Activated T-cell treated with anti-CD3 and anti-CD28 coated beads, Interleukin-2, amount 50 U/mL, for 4 hours (primary cell): ENCODE results near the gene TIMM50. TPM values are rescaled to one million over a fixed set of nuclear protein-coding genes. Genes with fewer than 3 reads are reported as not detected.
"Not testable (repeated sequence)": the region's sequence is repeated elsewhere in the genome, so short reads cannot be mapped to it uniquely, and the experiment has no call there.

Experiments used
- ATAC-seq, 2 donors: fragments of 200-7000 bp; cut with Tn5 transposase; one replicate each; pipeline ENCODE4 v1.10.0; 2021
- DNase-seq: peaks from one replicate; pipeline ENCODE4 v3.0.0-alpha.2; 2020
- H3K27me3 Mint-ChIP-seq: one replicate; pipeline ENCODE4 v1.8.0; 2021; ENCODE audit warnings: low read depth, mixed read lengths
- H3K36me3 Mint-ChIP-seq: one replicate; pipeline ENCODE4 v1.8.0; 2022; ENCODE audit warnings: mixed read lengths; ENCODE audit not compliant: insufficient read depth
- H3K4me1 Mint-ChIP-seq: one replicate; pipeline ENCODE4 v1.8.0; 2021; ENCODE audit warnings: low read depth, mixed read lengths
- H3K4me3 Mint-ChIP-seq: one replicate; pipeline ENCODE4 v1.8.0; 2021; ENCODE audit warnings: mild to moderate bottlenecking, moderate library complexity, mixed read lengths
- H3K9me3 Mint-ChIP-seq: one replicate; pipeline ENCODE4 v1.8.0; 2021; ENCODE audit warnings: mixed read lengths
- total RNA-seq, 3 donors: library from RNA; stranded (reverse); gene quantifications; one replicate each; pipeline ENCODE4 v1.2.1, GENCODE V29; 2021

Gene TIMM50
- total RNA-seq, 3 donors from 2014 or later: 192 to 211 (median 195) TPM

GRCh38 chr19:39479319-39479801, 1.3 kb upstream of the TIMM50 start:
- H3K36me3 Mint-ChIP-seq: peaks cover 17% of the 10 kb centered on the region
- not testable (repeated sequence) for H3K9me3 Mint-ChIP-seq, DNase-seq, ATAC-seq, H3K27me3 Mint-ChIP-seq
- H3K4me3 Mint-ChIP-seq: peak overlapping the region; percentile 89
- peaks cover 24% of the 10 kb centered on the region for H3K4me1 Mint-ChIP-seq

DNA sequence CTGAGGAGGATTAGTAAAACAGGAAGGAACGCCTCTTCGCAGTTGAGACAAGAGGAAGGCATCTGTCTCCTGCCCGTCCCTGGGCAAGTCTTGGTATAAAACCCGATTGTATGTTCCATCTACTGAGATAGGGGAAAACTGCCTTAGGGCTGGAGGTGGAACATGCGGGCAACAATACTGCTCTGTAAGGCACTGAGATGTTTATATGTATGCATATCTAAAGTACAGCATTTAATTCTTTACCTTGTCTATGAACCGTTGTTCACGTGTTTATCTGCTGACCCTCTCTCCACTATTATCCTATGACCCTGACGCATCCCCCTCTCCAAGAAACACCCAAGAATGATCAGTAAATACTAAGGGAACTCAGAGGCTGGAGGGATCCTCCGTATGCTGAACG, 722 bp upstream of the TIMM50 start:
- no peak for ATAC-seq
- peaks cover 24% of the 10 kb centered on the region for H3K4me1 Mint-ChIP-seq
- no peaks in the 10 kb centered on the region for H3K9me3 Mint-ChIP-seq

GRCh38 chr19:39481229-39481545, 549 bp downstream of the TIMM50 start:
- no peak for ATAC-seq
- Mint-ChIP-seq H3K4me1 (peaks cover 24% of the 10 kb centered on the region), H3K27me3 (no peaks in the 10 kb centered on the region), H3K9me3 (no peaks in the 10 kb centered on the region), H3K36me3 (peaks cover 9% of the 10 kb centered on the region), H3K4me3 (peak overlapping the region; percentile 89)
- no peak for DNase-seq

More for the DNA sequence above, 722 bp upstream of the TIMM50 start:
- Mint-ChIP-seq H3K27me3 (no peaks in the 10 kb centered on the region), H3K36me3 (peaks cover 11% of the 10 kb centered on the region), H3K4me3 (peak overlapping the region; percentile 89)
- no peak for DNase-seq

- DNase-seq (no peak), ATAC-seq (no peak)
- Mint-ChIP-seq H3K36me3 (peaks cover 10% of the 10 kb centered on the region), H3K9me3 (no peaks in the 10 kb centered on the region), H3K4me1 (peaks cover 25% of the 10 kb centered on the region), H3K4me3 (peak overlapping the region; percentile 89), H3K27me3 (no peaks in the 10 kb centered on the region)
Observed at GRCh38 chr19:39481676-39482075, 1.0 kb downstream of the TIMM50 start.

DNA sequence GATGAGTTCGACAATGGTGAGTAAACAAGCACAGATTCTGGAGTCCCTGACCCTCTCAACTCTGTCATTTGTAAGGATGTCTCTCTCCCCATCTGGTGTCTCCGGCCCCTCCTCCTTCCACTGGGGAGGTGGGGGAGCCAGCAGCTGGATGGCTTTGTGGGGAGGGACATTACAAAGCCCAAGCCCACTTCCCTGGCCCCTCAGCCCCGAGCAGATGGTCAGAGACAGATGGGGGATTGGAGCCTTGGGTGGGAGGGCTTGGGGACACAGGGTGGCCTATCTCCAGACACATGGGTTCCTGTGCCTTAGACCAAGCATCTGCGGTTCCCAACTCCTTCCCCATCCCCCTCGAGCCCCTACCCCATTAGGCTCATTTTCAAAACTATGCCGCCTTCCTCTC, 2.5 kb downstream of the TIMM50 start:
- Mint-ChIP-seq H3K36me3 (peaks cover 18% of the 10 kb centered on the region), H3K4me3 (peak overlapping the region; percentile 89), H3K4me1 (peaks cover 27% of the 10 kb centered on the region), H3K9me3 (no peaks in the 10 kb centered on the region), H3K27me3 (no peaks in the 10 kb centered on the region)
- DNase-seq: no peak
- ATAC-seq: no peak

DNA sequence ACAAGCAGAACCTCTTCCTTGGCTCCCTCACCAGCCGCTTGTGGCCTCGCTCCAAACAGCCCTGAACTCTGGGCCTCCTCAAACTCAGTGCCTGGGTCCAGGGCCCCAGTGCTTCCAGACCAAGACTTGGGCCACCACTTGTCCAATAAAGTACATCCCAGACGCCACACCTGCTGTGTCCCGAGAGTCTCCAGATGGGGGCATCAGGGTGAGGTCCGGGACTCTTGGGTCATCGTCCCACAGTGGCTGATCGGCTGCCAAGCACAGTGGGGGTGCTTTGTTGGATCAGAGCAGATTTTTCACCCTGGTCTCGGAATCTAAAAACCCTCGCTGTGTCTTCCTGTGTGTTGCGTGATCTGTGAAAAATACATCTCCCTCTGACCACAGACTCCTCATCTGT, 9.1 kb downstream of the TIMM50 start:
- no peaks in the 10 kb centered on the region for H3K9me3 Mint-ChIP-seq
- DNase-seq (no peak), ATAC-seq (no peak)
- peaks cover 3% of the 10 kb centered on the region for H3K4me1 Mint-ChIP-seq
- H3K27me3 Mint-ChIP-seq: no peaks in the 10 kb centered on the region
- H3K36me3 Mint-ChIP-seq: peaks cover 22% of the 10 kb centered on the region
- H3K4me3 Mint-ChIP-seq: no peak overlapping the region

DNA sequence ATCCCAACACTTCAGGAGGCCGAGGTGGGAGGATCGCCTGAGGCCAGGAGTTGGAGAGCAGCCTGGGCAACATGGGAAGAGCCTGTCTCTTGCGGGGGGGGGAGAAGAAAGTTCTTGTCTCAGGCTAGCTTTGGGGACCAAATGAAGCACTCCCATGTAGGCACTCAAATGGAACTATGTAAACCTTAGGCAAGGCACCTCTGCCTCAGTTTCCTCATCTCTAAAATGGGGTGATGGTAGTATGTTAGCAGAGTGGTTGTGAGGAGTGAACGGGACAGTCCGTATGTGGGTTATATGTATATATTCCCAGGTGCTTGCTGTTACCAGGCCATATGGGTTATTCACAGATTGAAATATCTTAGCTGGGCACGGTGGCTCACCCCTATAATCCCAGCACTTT, 11.6 kb downstream of the TIMM50 start:
- Mint-ChIP-seq H3K4me3 (no peak overlapping the region), H3K27me3 (peaks cover 9% of the 10 kb centered on the region), H3K9me3 (no peaks in the 10 kb centered on the region), H3K4me1 (no peaks in the 10 kb centered on the region), H3K36me3 (peaks cover 13% of the 10 kb centered on the region)
- no peak for ATAC-seq
- DNase-seq: no peak

- H3K4me3 Mint-ChIP-seq: no peak overlapping the region
- peaks cover 12% of the 10 kb centered on the region for H3K36me3 Mint-ChIP-seq
- H3K4me1 Mint-ChIP-seq: no peaks in the 10 kb centered on the region
- H3K9me3 Mint-ChIP-seq: no peaks in the 10 kb centered on the region
- DNase-seq: no peak
- ATAC-seq: no peak
- H3K27me3 Mint-ChIP-seq: peaks cover 12% of the 10 kb centered on the region
Observed at GRCh38 chr19:39492788-39493187, 12.2 kb downstream of the TIMM50 start.

GRCh38 chr19:39494661-39495060, 14.0 kb downstream of the TIMM50 start:
- Mint-ChIP-seq H3K36me3 (no peaks in the 10 kb centered on the region), H3K4me1 (peaks cover 12% of the 10 kb centered on the region), H3K4me3 (no peak overlapping the region), H3K27me3 (peaks cover 25% of the 10 kb centered on the region), H3K9me3 (no peaks in the 10 kb centered on the region)
- DNase-seq (no peak), ATAC-seq (no peak)

DNA sequence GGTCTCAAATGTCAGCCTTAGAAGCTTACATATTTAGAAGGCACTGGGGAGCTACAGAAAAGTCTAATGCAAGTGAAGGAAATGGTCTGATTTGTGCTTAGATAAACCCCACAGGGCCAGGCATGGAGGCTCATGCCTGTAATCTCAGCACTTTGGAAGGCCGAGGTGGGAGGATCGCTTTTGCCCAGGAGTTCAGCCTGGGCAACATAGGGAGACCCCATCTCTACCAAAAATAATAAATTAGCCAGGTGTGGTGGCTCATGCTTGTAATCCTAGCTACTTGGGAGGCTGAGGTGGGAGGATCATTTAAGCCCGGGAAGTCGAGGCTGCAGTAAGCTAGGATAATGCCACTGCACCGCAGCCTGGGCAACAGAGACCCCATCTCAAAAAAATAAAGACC, 15.4 kb downstream of the TIMM50 start:
- no peak for ATAC-seq

GRCh38 chr19:39497701-39497995, 17.0 kb downstream of the TIMM50 start:
- H3K36me3 Mint-ChIP-seq: no peaks in the 10 kb centered on the region
- no peak for DNase-seq
- no peak overlapping the region for H3K4me3 Mint-ChIP-seq
- peaks cover 45% of the 10 kb centered on the region for H3K27me3 Mint-ChIP-seq
- no peaks in the 10 kb centered on the region for H3K9me3 Mint-ChIP-seq
- ATAC-seq: no peak
- peaks cover 14% of the 10 kb centered on the region for H3K4me1 Mint-ChIP-seq

More for the DNA sequence above, 15.4 kb downstream of the TIMM50 start:
- Mint-ChIP-seq H3K9me3 (no peaks in the 10 kb centered on the region), H3K27me3 (peaks cover 37% of the 10 kb centered on the region), H3K4me3 (no peak overlapping the region), H3K36me3 (no peaks in the 10 kb centered on the region), H3K4me1 (peaks cover 14% of the 10 kb centered on the region)
- DNase-seq: no peak

DNA sequence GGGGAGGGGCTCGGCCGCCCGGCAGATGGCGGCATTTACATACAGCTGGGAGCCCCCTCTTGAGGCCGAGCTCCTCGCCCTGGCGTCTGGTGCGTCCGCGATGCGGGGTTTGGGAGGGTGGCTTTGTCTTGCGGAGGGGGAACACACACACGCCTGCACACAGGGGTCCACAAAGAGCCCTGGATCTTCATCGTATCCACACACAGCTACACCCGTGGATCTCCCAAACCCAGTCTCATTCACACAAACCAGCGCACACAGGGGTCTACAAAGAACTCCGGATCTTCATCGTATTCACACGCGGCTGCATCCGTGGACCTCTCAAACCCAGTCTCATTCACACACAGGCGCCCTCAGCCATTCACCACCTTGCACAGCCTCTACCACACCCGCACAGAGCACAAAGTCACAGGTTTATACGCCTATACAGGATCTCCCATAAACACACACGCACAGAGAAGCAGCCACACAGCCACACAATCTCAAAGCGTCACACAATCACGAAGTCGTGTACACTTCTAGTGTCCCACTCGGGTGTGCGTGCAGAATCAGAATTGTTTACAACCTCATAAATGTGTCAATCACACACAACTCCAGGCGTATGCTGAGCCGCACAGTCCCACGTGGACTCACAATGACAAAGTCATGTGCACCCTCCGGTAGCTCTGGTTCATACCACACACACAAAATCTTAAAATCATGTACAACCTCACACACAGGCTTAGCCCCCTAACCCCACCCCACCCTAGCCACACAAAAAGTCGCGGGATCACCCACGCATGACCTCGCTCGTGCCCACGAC, 17.6 kb downstream of the TIMM50 start:
- Mint-ChIP-seq H3K9me3 (no peaks in the 10 kb centered on the region), H3K27me3 (peaks cover 48% of the 10 kb centered on the region), H3K4me1 (peaks cover 16% of the 10 kb centered on the region), H3K4me3 (peak overlapping the region; percentile 69), H3K36me3 (no peaks in the 10 kb centered on the region)
- DNase-seq: no peak
- ATAC-seq: peak; percentile 38 to 44

DNA sequence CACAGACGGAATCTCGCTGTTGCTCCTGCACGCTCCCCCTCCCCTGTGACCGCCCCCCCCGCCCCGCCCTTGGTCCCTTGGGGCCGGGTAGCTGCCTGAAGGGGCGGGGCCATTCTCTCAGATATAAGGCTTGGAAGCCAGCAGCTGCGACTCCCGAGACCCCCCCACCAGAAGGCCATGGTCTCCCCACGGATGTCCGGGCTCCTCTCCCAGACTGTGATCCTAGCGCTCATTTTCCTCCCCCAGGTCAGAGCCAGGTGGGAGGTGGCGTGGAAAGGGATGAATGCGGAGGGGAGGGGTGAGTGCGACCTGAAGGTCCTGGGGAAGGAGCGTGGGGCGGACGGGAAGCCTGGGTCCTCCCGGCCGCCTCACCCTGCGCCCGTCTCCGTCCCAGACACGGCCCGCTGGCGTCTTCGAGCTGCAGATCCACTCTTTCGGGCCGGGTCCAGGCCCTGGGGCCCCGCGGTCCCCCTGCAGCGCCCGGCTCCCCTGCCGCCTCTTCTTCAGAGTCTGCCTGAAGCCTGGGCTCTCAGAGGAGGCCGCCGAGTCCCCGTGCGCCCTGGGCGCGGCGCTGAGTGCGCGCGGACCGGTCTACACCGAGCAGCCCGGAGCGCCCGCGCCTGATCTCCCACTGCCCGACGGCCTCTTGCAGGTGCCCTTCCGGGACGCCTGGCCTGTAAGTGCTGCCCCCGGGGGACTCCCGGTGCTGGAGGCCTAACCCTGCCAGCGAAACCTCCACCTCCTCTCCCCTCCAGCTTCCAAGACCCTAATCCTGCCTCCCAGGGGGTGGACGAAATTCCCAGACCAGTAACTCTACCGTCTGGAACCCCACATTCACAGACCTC, 18.4 kb downstream of the TIMM50 start, which contains the start of gene DLL3:
Gene DLL3 (plus strand): TSS at position 150 of the 845 bp plus-strand sequence. CDS start 28 bp downstream, at position 178.
- H3K36me3 Mint-ChIP-seq: no peaks in the 10 kb centered on the region
- ATAC-seq (peak; percentile 20 to 36), DNase-seq (no peak)
- no peaks in the 10 kb centered on the region for H3K9me3 Mint-ChIP-seq
- H3K4me3 Mint-ChIP-seq: peak within 1 kb of the TSS; percentile 69
- peaks cover 56% of the 10 kb centered on the region for H3K27me3 Mint-ChIP-seq
- H3K4me1 Mint-ChIP-seq: peaks cover 18% of the 10 kb centered on the region

- ATAC-seq (no peak), DNase-seq (no peak)
- H3K9me3 Mint-ChIP-seq: no peaks in the 10 kb centered on the region
- H3K36me3 Mint-ChIP-seq: no peaks in the 10 kb centered on the region
- peaks cover 66% of the 10 kb centered on the region for H3K27me3 Mint-ChIP-seq
- H3K4me3 Mint-ChIP-seq: peak overlapping the region; percentile 17
- H3K4me1 Mint-ChIP-seq: peaks cover 18% of the 10 kb centered on the region
Observed at GRCh38 chr19:39499932-39500331, 19.3 kb downstream of the TIMM50 start.

DNA sequence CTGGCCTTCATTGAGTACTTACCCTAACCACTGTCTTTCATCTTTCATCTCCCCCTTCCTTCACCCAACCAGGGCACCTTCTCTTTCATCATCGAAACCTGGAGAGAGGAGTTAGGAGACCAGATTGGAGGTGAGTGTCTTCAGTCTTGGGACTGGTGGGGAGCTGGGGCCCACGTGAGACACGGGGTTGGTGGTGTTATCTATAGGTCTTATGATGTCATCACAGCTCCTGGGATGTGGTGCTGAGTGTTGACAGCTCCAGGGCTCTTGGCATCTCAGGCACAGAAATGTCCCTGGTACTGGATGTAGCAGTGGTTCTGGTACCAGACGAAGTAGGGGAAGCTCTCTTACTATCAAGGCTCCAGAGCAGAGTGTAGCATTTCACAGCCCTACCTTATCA, 19.9 kb downstream of the TIMM50 start:
- H3K27me3 Mint-ChIP-seq: peaks cover 67% of the 10 kb centered on the region
- DNase-seq (no peak), ATAC-seq (no peak)
- H3K36me3 Mint-ChIP-seq: no peaks in the 10 kb centered on the region
- peaks cover 18% of the 10 kb centered on the region for H3K4me1 Mint-ChIP-seq
- no peaks in the 10 kb centered on the region for H3K9me3 Mint-ChIP-seq
- H3K4me3 Mint-ChIP-seq: no peak overlapping the region
